ENCODE data around the gene LFNG.
"Not testable (repeated sequence)": the region's sequence is repeated elsewhere in the genome, so short reads cannot be mapped to it uniquely, and the experiment has no call there.

Gene LFNG

DNA sequence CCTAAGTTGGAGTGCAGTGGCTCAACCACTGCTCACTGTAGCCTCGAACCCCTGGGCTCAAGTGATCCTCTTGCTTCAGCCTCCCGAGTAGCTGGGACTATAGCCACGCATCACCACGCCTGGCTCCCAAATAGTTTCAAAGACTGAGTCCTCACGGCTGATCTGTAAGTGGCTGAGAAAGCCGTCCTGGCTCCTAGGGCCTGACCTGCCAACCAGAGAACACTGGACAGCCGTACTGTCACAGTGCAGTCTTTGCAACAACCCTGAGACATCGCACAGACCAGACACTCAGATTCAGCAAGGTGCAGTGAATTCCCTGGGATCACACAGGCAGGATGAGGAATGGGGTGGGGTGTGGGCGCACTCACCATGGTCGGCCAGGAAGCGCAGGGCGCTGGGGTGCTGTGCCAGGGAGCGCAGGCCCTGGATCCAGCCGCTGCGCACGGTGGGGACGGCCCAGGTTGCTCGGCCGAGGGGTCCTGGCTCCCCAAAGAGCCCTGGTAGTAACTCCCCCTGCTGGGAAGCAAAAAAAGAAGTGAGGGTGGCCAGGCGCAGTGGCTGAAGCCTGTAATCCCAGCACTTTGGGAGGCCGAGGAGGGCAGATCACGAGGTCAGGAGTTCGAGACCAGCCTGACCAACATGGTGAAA, 25.1 kb downstream of the LFNG start:
- DNase-seq (ENCODE audit: low read depth in 2 of 2) = no peak

GRCh38 chr7:2545746-2546425, 26.3 kb downstream of the LFNG start:
- no peak for DNase-seq (ENCODE audit: low read depth in 2 of 2)

DNA sequence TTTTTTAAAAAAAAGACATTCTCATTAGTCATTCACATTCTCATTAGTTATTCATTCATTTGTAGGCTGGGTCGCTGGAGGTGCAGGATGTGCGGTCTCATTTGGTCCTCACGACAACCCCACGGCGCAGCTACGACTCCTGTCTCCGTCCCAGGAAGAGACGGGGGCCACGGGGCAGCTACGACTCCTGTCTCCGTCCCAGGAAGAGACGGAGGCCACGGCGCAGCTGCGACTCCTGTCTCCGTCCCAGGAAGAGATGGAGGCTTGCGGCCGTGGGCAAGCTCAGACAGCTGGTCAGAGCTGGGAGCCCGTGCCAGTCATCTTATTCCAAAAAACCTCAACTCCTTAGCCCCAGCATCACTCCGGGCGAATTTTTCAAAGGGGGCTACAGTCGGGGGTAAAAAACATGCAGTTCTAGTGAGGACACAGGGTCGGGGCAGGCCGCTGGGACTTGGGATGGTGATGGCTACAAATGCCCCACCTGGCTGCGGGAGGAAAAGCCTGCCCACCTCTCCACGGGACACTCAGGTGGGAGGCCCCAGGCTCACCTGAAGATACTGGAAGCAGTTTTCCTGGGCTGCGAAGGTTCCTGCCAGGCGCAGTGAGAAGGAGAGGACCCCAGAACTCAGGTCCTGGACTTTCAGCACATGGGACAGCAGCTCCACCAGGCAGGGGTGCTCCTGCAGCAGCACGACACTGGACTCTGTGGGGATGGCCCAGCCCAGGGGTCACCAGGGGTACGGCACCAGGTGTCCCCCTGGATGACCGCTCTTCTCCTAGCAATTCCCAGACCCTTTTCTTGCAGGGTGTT, 27.4 kb downstream of the LFNG start:
- no peak for DNase-seq (ENCODE audit: low read depth in 2 of 2)

GRCh38 chr7:2551418-2551817, 31.8 kb downstream of the LFNG start:
- DNase-seq (ENCODE audit: low read depth in 2 of 2) = no peak

DNA sequence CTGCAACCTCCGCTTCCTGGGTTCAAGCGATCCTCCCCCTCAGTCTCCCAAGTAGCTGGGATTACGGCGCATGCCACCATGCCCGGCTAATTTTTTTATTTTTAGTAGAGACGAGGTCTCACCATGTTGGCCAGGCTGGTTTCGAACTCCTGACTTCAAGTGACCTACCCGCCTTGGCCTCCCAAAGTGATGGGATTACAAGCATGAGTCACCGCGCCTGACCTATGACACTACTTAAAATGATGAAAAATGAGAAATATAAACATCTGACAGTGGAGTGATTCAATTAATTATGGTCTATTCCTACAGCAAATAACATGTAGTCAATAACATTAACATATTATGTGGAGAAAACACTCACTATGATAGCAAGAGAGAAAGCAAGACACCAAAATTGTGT, 33.5 kb downstream of the LFNG start:
- DNase-seq (ENCODE audit: low read depth in 2 of 2) = no peak

- DNase-seq (ENCODE audit: low read depth in 2 of 2) = no peak
These were observed 34.4 kb downstream of the LFNG start for GRCh38 chr7:2553831-2554581.

GRCh38 chr7:2554661-2555111, 35.1 kb downstream of the LFNG start:
- DNase-seq (ENCODE audit: low read depth in 2 of 2) = no peak

DNA sequence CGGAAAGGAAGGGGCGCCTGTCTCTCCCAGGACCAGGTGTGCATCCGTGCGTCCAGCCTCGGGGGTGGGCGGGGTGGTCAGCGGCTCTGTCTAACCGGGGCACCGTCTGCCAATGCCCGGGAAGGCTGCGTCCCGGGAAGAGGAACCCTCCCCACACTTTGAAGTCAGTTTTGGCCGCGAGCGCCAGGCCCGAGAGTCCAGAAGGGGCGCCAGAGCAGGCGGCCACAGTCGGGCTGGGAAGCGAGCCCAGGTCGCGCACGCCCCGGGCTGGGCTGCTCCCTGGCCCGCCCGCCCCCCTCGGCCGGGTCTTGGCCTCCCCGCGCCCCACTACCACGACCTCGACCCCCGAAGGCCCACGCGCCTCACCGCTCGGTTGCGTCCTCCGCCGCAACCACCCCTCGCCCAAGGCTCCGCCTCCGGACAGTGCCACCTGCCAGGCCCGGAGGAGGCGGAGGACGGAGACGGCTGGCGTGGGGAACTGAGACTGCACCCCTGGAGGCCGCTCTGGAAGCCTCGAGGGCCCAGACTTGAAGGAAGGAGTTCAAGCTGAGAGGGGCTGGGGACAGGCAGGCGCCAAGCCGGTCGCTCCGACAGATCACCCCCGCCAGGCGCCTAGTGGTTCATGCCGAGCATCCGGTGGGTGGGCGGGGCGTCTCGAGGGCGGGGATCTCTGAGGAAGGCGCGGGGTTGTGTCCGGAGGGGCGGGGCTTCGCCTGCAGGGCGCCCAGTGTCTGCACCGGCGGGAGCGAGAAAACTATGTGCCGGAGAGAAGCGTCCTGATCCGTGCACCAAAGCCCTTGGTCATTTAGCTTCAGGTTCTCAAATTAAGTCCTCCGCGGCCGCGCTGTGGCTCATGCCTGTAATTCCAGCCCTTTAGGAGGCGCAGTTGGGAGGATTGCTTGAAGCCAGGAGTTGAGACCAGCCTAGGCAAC, 35.8 kb downstream of the LFNG start, which contains the start of gene BRAT1:
Gene BRAT1 (minus strand): TSS at position 404 of the 932 bp plus-strand sequence. CDS start 1,093 bp downstream, outside the sequence.
- peak; percentile 66 to 70 for DNase-seq (ENCODE audit: low read depth in 2 of 2)

- DNase-seq (ENCODE audit: low read depth in 2 of 2) = peak; percentile 59 to 60
These were observed 39.2 kb downstream of the LFNG start, which contains the start of gene IQCE for GRCh38 chr7:2558629-2559282. IQCE (plus strand) TSS chr7:2558979; CDS start chr7:2559182, 203 bp downstream.

DNA sequence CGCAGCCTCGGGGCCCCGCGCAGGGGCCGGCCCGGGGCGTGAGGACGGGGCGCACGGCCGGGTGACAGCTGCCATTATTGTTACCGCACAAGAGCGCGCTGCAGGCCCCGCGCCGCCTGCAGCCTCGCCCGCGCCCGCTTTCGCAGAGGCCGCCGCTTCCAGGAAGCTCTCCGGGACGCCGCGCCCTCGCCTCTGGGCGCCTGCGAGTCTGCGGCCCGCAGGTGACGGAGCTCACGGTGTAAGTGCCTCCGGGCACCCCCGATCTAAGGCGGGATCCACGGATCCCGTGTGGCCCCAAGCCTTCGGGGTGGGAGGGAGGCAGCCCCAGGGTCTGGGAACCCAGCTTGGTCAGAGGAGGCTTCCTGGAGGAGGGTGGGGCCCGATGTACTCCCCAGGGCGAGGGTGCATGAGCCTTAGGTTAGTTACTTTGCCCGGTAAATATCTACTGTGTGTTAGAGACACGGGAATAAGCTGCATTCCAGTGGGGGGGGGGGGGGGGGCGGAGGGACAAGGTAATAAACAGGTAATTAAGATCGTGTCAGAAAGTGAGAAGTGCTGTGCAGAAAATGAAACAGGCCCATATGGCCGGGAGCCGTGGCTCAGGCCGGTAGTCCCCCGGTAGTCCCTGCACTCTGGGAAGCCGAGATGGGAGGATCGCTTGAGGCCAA, 39.8 kb downstream of the LFNG start:
- DNase-seq (ENCODE audit: low read depth in 2 of 2) = no peak

- DNase-seq (ENCODE audit: low read depth in 2 of 2) = not testable (repeated sequence)
These were observed 44.4 kb downstream of the LFNG start for GRCh38 chr7:2563955-2564354.

DNA sequence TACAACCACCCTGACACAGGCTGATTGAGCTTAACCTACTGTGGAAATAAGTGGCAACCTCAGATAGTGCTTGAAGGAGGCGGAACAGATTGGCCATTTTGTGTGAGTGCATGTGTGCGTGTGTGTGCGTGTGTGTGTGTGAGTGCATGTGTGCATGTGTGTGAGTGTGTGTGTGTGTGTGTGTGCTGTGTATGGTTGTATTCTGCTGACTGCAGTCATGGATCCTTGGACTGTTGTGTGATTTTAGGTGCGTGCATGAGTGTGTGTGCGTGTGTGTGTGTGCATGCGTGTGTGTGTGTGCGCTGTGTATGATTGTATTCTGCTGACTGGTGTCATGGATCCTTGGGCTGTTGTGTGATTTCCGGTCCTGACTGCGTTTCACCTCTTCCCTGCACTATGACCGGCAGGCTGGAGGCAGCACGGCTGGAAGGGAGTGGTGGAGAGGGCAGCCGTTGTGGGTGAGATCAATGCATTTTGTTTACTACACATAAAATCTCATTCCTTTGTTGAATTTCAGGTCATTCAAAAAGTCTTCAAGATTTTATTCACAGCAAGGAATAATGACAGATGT, 45.5 kb downstream of the LFNG start:
- no peak for DNase-seq (ENCODE audit: low read depth in 2 of 2)

- no peak for DNase-seq (ENCODE audit: low read depth in 2 of 2)
These were observed 46.8 kb downstream of the LFNG start for GRCh38 chr7:2566348-2566889.

- no peak for DNase-seq (ENCODE audit: low read depth in 2 of 2)
These were observed 47.5 kb downstream of the LFNG start for GRCh38 chr7:2566890-2567678.

DNA sequence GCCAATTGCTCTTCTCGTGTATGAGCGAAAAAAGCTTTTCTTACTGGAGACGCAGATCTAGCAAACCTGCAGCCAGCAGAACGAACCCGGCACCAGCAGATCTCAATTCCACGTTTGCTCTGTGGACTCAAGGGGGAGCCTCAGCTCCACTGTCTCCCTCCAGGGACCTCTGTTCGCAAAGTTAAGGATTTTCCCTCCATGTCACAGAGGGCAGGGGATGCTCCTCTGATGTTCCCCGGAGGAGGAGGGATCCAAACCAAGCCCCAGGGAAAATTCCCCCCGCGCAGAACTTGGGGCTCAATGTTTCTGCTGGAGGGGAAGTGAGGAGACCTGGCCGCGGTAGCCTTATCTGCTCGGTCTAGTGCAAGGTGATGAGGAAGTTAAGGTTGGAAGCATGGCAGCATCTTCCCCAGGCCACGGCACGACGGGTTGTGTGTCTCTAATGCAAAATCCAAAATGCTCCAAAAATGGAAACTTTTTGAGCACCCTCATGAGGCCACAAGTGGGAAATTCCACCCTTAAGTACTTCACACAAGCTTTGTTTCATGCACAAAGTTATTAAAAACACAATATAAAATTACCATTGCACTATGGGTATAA, 48.2 kb downstream of the LFNG start:
- no peak for DNase-seq (ENCODE audit: low read depth in 2 of 2)

- no peak for DNase-seq (ENCODE audit: low read depth in 2 of 2)
These were observed 49.1 kb downstream of the LFNG start for GRCh38 chr7:2568521-2569223.

- DNase-seq (ENCODE audit: low read depth in 2 of 2) = no peak
These were observed 49.8 kb downstream of the LFNG start for GRCh38 chr7:2569421-2569820.

All from fibroblast of skin of left biceps (primary cell).